ENCODE measurements around the gene NEK6.

The NEK6 gene

GRCh38 chr9:124329206-124329792, 71.5 kb downstream of the NEK6 start:
- Histone ChIP-seq H3K27ac (no peak overlapping the region), H3K4me3 (ENCODE audit: low read depth in 1 of 2, low read length in 1 of 2) (no peak overlapping the region), H3K9me3 (no peaks in the 10 kb centered on the region), H3K36me3 (peaks cover 98% of the 10 kb centered on the region), H3K27me3 (no peaks in the 10 kb centered on the region), H3K4me1 (ENCODE audit: control insufficient read depth in 1 of 2, insufficient read depth in 1 of 2, low read depth in 1 of 2, low read length in 1 of 2) (no peaks in the 10 kb centered on the region)
- TF ChIP-seq CTCF (IDR thresholded peaks at IDR 0.05) = no peak

GRCh38 chr9:124330011-124330697, 72.4 kb downstream of the NEK6 start:
- Histone ChIP-seq H3K9me3 (no peaks in the 10 kb centered on the region), H3K4me3 (ENCODE audit: low read depth in 1 of 2, low read length in 1 of 2) (no peak overlapping the region), H3K27me3 (no peaks in the 10 kb centered on the region), H3K27ac (no peak overlapping the region), H3K4me1 (ENCODE audit: control insufficient read depth in 1 of 2, insufficient read depth in 1 of 2, low read depth in 1 of 2, low read length in 1 of 2) (no peaks in the 10 kb centered on the region), H3K36me3 (peaks cover 98% of the 10 kb centered on the region)
- no peak for TF ChIP-seq CTCF (IDR thresholded peaks at IDR 0.05)

GRCh38 chr9:124331580-124331979, 73.8 kb downstream of the NEK6 start:
- H3K36me3 ChIP-seq = peaks cover 97% of the 10 kb centered on the region
- no peaks in the 10 kb centered on the region for H3K27me3 ChIP-seq
- no peaks in the 10 kb centered on the region for H3K4me1 ChIP-seq (ENCODE audit: control insufficient read depth in 1 of 2, insufficient read depth in 1 of 2, low read depth in 1 of 2, low read length in 1 of 2)
- no peak overlapping the region for H3K27ac ChIP-seq
- TF ChIP-seq CTCF (IDR thresholded peaks at IDR 0.05) = no peak
- H3K4me3 ChIP-seq (ENCODE audit: low read depth in 1 of 2, low read length in 1 of 2) = no peak overlapping the region
- no peaks in the 10 kb centered on the region for H3K9me3 ChIP-seq

- no peak overlapping the region for H3K4me3 ChIP-seq (ENCODE audit: low read depth in 1 of 2, low read length in 1 of 2)
- H3K27me3 ChIP-seq = no peaks in the 10 kb centered on the region
- peaks cover 97% of the 10 kb centered on the region for H3K36me3 ChIP-seq
- no peaks in the 10 kb centered on the region for H3K9me3 ChIP-seq
- no peaks in the 10 kb centered on the region for H3K4me1 ChIP-seq (ENCODE audit: control insufficient read depth in 1 of 2, insufficient read depth in 1 of 2, low read depth in 1 of 2, low read length in 1 of 2)
- TF ChIP-seq CTCF (IDR thresholded peaks at IDR 0.05) = no peak
- no peak overlapping the region for H3K27ac ChIP-seq
These were observed 74.8 kb downstream of the NEK6 start for GRCh38 chr9:124332361-124333202.

- no peaks in the 10 kb centered on the region for H3K27me3 ChIP-seq
- no peaks in the 10 kb centered on the region for H3K4me1 ChIP-seq (ENCODE audit: control insufficient read depth in 1 of 2, insufficient read depth in 1 of 2, low read depth in 1 of 2, low read length in 1 of 2)
- H3K9me3 ChIP-seq = no peaks in the 10 kb centered on the region
- H3K36me3 ChIP-seq = peaks cover 97% of the 10 kb centered on the region
- no peak for TF ChIP-seq CTCF (IDR thresholded peaks at IDR 0.05)
- H3K4me3 ChIP-seq (ENCODE audit: low read depth in 1 of 2, low read length in 1 of 2) = no peak overlapping the region
- no peak overlapping the region for H3K27ac ChIP-seq
These were observed 75.4 kb downstream of the NEK6 start for GRCh38 chr9:124333203-124333579.

Data from neutrophil (primary cell).